ENCODE results near the gene MLEC.

Gene MLEC

DNA sequence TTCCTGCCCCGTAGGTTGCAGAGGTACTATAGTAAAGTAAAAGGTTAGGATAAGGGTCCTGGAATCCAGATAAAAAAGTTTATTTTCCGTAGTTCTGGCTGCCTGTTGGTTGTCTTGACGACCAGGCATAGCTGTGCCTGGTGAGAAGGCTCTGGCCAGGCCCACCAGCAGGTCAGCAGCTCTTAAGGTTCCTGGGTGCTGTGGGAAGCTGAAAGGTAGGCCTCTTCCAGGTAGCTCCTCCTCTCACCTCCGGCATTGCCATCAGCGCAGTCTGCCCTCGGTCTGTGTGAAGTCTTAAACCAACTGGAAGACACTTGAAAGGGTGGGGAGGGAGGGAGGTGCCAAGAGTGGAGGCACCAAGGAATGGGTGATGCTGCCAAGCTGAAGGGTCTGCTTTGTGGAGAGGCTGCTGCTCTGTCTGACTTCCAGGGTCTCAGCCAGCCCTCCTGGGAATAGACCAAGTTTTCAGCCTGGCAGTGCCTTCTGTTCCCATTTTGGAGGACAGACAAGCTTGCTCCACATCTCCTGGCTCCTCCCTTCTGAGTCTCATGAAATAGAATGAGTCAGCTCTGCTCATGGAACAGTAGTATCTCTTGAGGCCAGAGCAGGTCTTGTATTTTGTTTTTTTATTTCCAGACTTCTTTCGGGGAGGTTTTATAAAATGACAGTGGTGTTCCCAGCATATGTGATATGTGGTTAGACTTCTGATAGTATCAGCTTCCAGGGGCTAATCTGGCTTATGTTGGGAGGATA, 33.5 kb downstream of the MLEC start:
- ATAC-seq, result peak; percentile 53
- TF ChIP-seq RARB (CRISPR knock-in tag; IDR thresholded peaks at IDR 0.05) (no peak), ZNF8 (CRISPR knock-in tag; IDR thresholded peaks at IDR 0.05) (no peak), PPARA (CRISPR knock-in tag; IDR thresholded peaks at IDR 0.05; ENCODE audit: borderline replicate concordance) (no peak)

DNA sequence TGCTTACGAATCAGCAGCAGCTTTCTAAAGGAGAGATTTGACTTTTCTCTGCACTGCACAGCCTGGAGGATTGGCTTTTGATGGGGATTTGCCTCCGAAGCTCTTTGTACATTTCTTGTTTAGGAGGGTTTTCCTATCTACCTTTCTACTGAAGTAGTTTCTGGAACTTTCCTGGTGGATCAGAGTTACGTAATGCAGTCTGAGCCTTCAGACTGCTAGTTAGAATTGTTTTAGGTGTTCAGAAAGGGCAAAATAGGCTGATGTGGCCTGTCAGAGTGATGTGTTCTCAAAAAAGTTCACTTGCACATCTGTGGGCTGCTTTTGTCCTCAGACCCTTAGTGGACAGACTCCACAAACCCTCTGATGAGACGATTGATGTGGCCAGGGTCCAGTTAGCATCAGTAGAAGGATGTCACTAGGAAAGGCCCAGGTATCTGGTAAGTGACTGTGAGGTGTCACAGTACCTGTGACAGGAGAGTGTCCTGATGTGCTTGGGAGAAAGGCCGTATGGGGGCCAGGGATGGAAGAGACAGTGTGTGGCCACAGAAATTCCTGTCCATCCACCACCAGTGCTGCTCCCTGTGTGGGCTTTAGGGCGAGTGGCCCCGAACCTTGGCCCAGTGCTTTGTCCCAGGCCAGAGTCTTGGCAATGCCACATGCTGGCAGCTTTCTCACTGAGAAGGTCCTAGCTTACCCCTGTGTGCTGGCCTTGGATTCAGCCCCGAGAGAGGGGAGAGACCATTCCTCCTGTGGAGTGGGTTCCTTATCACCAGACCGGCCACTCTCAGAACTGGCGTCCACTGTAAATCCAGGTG, 34.2 kb downstream of the MLEC start:
- no peak for ATAC-seq
- TF ChIP-seq CSDC2 (CRISPR knock-in tag; IDR thresholded peaks at IDR 0.05) (no peak), ESRRG (CRISPR knock-in tag; IDR thresholded peaks at IDR 0.05) (no peak), OSR1 (CRISPR knock-in tag; IDR thresholded peaks at IDR 0.05) (no peak), ZNF565 (CRISPR knock-in tag; conservative IDR thresholded peaks at IDR 0.05; ENCODE audit: low read depth) (no peak), ISL1 (CRISPR knock-in tag; IDR thresholded peaks at IDR 0.05) (no peak), PPARA (CRISPR knock-in tag; IDR thresholded peaks at IDR 0.05; ENCODE audit: borderline replicate concordance) (no peak), TOX (CRISPR knock-in tag; IDR thresholded peaks at IDR 0.05; ENCODE audit: borderline replicate concordance) (no peak), ZFP3 (CRISPR knock-in tag; IDR thresholded peaks at IDR 0.05) (no peak), ARNTL (CRISPR knock-in tag; IDR thresholded peaks at IDR 0.05; ENCODE audit: borderline replicate concordance, low read depth) (no peak), ZC3H10 (CRISPR knock-in tag; IDR thresholded peaks at IDR 0.05) (no peak), ZFP30 (CRISPR knock-in tag; IDR thresholded peaks at IDR 0.05) (no peak), ZNF70 (CRISPR knock-in tag; IDR thresholded peaks at IDR 0.05) (no peak), TCF4 (CRISPR knock-in tag; IDR thresholded peaks at IDR 0.05; ENCODE audit: borderline replicate concordance) (no peak), ZNF8 (CRISPR knock-in tag; IDR thresholded peaks at IDR 0.05) (no peak), RARB (CRISPR knock-in tag; IDR thresholded peaks at IDR 0.05) (no peak), BACH2 (CRISPR knock-in tag; IDR thresholded peaks at IDR 0.05; ENCODE audit: borderline replicate concordance) (no peak), GLIS3 (CRISPR knock-in tag; IDR thresholded peaks at IDR 0.05) (no peak)
- TF ChIP-seq, protein P1, sequence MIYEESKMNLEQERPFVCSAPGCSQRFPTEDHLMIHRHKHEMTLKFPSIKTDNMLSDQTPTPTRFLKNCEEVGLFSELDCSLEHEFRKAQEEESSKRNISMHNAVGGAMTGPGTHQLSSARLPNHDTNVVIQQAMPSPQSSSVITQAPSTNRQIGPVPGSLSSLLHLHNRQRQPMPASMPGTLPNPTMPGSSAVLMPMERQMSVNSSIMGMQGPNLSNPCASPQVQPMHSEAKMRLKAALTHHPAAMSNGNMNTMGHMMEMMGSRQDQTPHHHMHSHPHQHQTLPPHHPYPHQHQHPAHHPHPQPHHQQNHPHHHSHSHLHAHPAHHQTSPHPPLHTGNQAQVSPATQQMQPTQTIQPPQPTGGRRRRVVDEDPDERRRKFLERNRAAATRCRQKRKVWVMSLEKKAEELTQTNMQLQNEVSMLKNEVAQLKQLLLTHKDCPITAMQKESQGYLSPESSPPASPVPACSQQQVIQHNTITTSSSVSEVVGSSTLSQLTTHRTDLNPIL (CRISPR knock-in tag; IDR thresholded peaks at IDR 0.05; ENCODE audit: low read depth), result no peak
- TF ChIP-seq, protein P2, sequence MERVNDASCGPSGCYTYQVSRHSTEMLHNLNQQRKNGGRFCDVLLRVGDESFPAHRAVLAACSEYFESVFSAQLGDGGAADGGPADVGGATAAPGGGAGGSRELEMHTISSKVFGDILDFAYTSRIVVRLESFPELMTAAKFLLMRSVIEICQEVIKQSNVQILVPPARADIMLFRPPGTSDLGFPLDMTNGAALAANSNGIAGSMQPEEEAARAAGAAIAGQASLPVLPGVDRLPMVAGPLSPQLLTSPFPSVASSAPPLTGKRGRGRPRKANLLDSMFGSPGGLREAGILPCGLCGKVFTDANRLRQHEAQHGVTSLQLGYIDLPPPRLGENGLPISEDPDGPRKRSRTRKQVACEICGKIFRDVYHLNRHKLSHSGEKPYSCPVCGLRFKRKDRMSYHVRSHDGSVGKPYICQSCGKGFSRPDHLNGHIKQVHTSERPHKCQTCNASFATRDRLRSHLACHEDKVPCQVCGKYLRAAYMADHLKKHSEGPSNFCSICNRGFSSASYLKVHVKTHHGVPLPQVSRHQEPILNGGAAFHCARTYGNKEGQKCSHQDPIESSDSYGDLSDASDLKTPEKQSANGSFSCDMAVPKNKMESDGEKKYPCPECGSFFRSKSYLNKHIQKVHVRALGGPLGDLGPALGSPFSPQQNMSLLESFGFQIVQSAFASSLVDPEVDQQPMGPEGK (CRISPR knock-in tag; IDR thresholded peaks at IDR 0.05; ENCODE audit: borderline replicate concordance), result no peak
- TF ChIP-seq, protein P3, sequence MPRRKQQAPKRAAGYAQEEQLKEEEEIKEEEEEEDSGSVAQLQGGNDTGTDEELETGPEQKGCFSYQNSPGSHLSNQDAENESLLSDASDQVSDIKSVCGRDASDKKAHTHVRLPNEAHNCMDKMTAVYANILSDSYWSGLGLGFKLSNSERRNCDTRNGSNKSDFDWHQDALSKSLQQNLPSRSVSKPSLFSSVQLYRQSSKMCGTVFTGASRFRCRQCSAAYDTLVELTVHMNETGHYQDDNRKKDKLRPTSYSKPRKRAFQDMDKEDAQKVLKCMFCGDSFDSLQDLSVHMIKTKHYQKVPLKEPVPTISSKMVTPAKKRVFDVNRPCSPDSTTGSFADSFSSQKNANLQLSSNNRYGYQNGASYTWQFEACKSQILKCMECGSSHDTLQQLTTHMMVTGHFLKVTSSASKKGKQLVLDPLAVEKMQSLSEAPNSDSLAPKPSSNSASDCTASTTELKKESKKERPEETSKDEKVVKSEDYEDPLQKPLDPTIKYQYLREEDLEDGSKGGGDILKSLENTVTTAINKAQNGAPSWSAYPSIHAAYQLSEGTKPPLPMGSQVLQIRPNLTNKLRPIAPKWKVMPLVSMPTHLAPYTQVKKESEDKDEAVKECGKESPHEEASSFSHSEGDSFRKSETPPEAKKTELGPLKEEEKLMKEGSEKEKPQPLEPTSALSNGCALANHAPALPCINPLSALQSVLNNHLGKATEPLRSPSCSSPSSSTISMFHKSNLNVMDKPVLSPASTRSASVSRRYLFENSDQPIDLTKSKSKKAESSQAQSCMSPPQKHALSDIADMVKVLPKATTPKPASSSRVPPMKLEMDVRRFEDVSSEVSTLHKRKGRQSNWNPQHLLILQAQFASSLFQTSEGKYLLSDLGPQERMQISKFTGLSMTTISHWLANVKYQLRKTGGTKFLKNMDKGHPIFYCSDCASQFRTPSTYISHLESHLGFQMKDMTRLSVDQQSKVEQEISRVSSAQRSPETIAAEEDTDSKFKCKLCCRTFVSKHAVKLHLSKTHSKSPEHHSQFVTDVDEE (CRISPR knock-in tag; IDR thresholded peaks at IDR 0.05), result no peak

DNA sequence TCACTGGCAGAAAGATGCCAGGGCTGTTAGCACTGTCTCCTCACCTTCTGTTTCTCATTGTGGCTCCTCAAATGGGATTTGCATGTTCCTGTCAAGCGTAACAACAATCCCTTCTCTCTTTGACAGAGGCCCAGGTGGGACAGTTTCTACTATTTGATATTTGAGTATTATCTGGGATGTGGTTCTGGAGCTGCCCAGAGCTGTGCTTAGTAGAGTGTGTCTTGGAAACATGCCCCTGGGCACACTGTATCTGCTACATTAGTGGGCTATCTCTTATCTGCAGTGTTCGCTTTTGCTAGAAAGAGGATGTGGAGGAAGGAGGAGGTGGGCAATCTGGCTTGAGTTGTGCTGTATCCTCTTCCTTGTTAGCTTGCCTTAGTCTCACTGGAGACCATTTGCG, 34.9 kb downstream of the MLEC start:
- no peak for TF ChIP-seq ARNTL (CRISPR knock-in tag; IDR thresholded peaks at IDR 0.05; ENCODE audit: borderline replicate concordance, low read depth)
- TF ChIP-seq, protein P3 (CRISPR knock-in tag; IDR thresholded peaks at IDR 0.05), result peak; percentile 66

More for the DNA sequence above, 34.9 kb downstream of the MLEC start:
- no peak for ATAC-seq

Data from SK-N-SH treated with all-trans-retinoic acid at 6 μM for 48 hours (cell line).